ENCODE data around the gene ARHGAP23. TPM values are rescaled to one million over a fixed set of nuclear protein-coding genes. Genes with fewer than 3 reads are reported as not detected.

Gene ARHGAP23
- total and polyA plus RNA-seq, 2 donors (not counting 3 experiments of a cell fraction or from before 2014, with no cell fraction given) = 25.4 to 190 TPM

- ChIA-PET POLR2A (no interaction called here), CTCF (interaction anchor here (0.9 to 5.2 kb wide), 18 partner anchors 12 to 187 kb away, joined by 3 to 72 read pairs (median 4); no protein-coding TSS in a partner anchor)
- no peaks in the 10 kb centered on the region for H3K36me3 ChIP-seq (ENCODE audit: control insufficient read depth in 2 of 2, extremely low read depth in 1 of 2, insufficient read depth in 2 of 2, low read length in 2 of 2)
- H3K9me3 ChIP-seq (replicated peaks; ENCODE audit: control insufficient read depth, insufficient read depth, low read length) = no peaks in the 10 kb centered on the region
- dilution Hi-C loops (cut with MboI; ENCODE audit: extremely low pct_ligation_motif_present, low sequenced_read_pairs) (no loop called here), intact Hi-C loops (cut with micrococcal nuclease) (loop anchor here (1.0 kb wide), 1 partner anchor 111 kb away; no protein-coding TSS in a partner anchor)
- H3K27ac ChIP-seq (ENCODE audit: insufficient read depth, low read depth, low read length) = no peak overlapping the region
- no peaks in the 10 kb centered on the region for H3K4me1 ChIP-seq (ENCODE audit: control insufficient read depth, extremely low read depth, insufficient read depth, low read length)
- H3K27me3 ChIP-seq (ENCODE audit: control insufficient read depth in 2 of 2, insufficient read depth in 2 of 2, low read length in 2 of 2) = no peaks in the 10 kb centered on the region
- H2AFZ ChIP-seq (ENCODE audit: low read depth, low read length) = no peak overlapping the region
- no peaks in the 10 kb centered on the region for H3K9me1 ChIP-seq (replicated peaks; ENCODE audit: control insufficient read depth, extremely low read depth, insufficient read depth, low read length)
- TF ChIP-seq MAX (IDR thresholded peaks at IDR 0.05; ENCODE audit: insufficient read depth, insufficient read length) = no peak
- TF ChIP-seq POLR2A (IDR thresholded peaks at IDR 0.05; ENCODE audit: low read depth, low read length) = no peak
- TF ChIP-seq POLR2AphosphoS5 (IDR thresholded peaks at IDR 0.05; ENCODE audit: insufficient read depth, low read depth, low read length) = no peak
- TF ChIP-seq CTCF (IDR thresholded peaks at IDR 0.05; ENCODE audit: extremely low read depth in 1 of 2, insufficient read depth in 1 of 2, low read depth in 1 of 2, low read length in 2 of 2) = no peak
- no peak for TF ChIP-seq FOS (IDR thresholded peaks at IDR 0.05; ENCODE audit: borderline replicate concordance, insufficient read depth, low read length)
- no peak for TF ChIP-seq GATA2 (IDR thresholded peaks at IDR 0.05; ENCODE audit: insufficient read depth, insufficient read length, low read depth, low read length)
- no peak for TF ChIP-seq JUN (IDR thresholded peaks at IDR 0.05; ENCODE audit: borderline replicate concordance, insufficient read depth, insufficient read length, low read depth)
- no peak for TF ChIP-seq MYC (IDR thresholded peaks at IDR 0.05; ENCODE audit: low read depth, low read length)
- no peak for TF ChIP-seq EZH2 (IDR thresholded peaks at IDR 0.05; ENCODE audit: borderline replicate concordance, low read depth, low read length, severe bottlenecking)
- no peak overlapping the region for H3K9ac ChIP-seq (replicated peaks; ENCODE audit: extremely low read depth, insufficient read depth, low read length)
- no peaks in the 10 kb centered on the region for H4K20me1 ChIP-seq (replicated peaks; ENCODE audit: control insufficient read depth, extremely low read depth, insufficient read depth, low read length)
- DNase-seq (ENCODE audit: low read depth, low spot score) (no peak), FAIRE-seq (no peak)
- H3K79me2 ChIP-seq (ENCODE audit: control insufficient read depth, insufficient read depth, low read length) = no peaks in the 10 kb centered on the region
- no peak overlapping the region for H3K4me3 ChIP-seq (replicated peaks in 1 of 3; ENCODE audit: insufficient read depth in 1 of 3, low read depth in 1 of 3, low read length in 3 of 3)
- no peak overlapping the region for H3K4me2 ChIP-seq (ENCODE audit: insufficient read depth, low read length)
- no TSS peak for BruUV-seq (replicated peaks)
Observed at GRCh38 chr17:38536661-38537060, 108.4 kb downstream of the ARHGAP23 start.
